GM19193 (cell line): Measurements from ENCODE around the gene FBLN5.

ENCODE experiments used
- POLR2A ChIP-seq: IDR thresholded peaks from 4 replicates; pipeline ENCODE4 v1.6.1; 2011; ENCODE audit not compliant: insufficient read depth, insufficient read length; ENCODE audit errors: extremely low read depth

The FBLN5 gene

GRCh38 chr14:91903070-91903469 is 44.4 kb downstream of the FBLN5 start:
- no peak for TF ChIP-seq POLR2A

- no peak for TF ChIP-seq POLR2A
Observed at GRCh38 chr14:91902336-91902735, 45.2 kb downstream of the FBLN5 start.

- TF ChIP-seq POLR2A, result no peak
Observed at GRCh38 chr14:91901449-91902226, 45.9 kb downstream of the FBLN5 start.

GRCh38 chr14:91899806-91900205 is 47.7 kb downstream of the FBLN5 start:
- TF ChIP-seq POLR2A, result no peak

GRCh38 chr14:91899213-91899612 is 48.3 kb downstream of the FBLN5 start:
- no peak for TF ChIP-seq POLR2A

- TF ChIP-seq POLR2A, result no peak
Observed at GRCh38 chr14:91898372-91898771, 49.1 kb downstream of the FBLN5 start.

- TF ChIP-seq POLR2A, result no peak
Observed at GRCh38 chr14:91897106-91897701, 50.3 kb downstream of the FBLN5 start.

- no peak for TF ChIP-seq POLR2A
Observed at GRCh38 chr14:91896419-91896818, 51.1 kb downstream of the FBLN5 start.

- TF ChIP-seq POLR2A, result no peak
Observed at GRCh38 chr14:91893669-91894068, 53.8 kb downstream of the FBLN5 start.

GRCh38 chr14:91893007-91893406 is 54.5 kb downstream of the FBLN5 start:
- no peak for TF ChIP-seq POLR2A

- TF ChIP-seq POLR2A, result no peak
Observed at GRCh38 chr14:91891721-91892220, 55.7 kb downstream of the FBLN5 start.

- TF ChIP-seq POLR2A, result no peak
Observed at GRCh38 chr14:91891101-91891500, 56.4 kb downstream of the FBLN5 start.

GRCh38 chr14:91890291-91890749 is 57.2 kb downstream of the FBLN5 start:
- no peak for TF ChIP-seq POLR2A

GRCh38 chr14:91889477-91890211 is 57.9 kb downstream of the FBLN5 start:
- TF ChIP-seq POLR2A, result no peak
